HG02763 (cell line): ENCODE data around the gene RPA3.
"Not testable (repeated sequence)": the region's sequence is repeated elsewhere in the genome, so short reads cannot be mapped to it uniquely, and the experiment has no call there.

Experiments used
- ATAC-seq: cut with Tn5 transposase; IDR thresholded peaks from one replicate; pipeline ENCODE4 v1.9.1; 2021; ENCODE audit warnings: mild to moderate bottlenecking, moderate library complexity; ENCODE audit not compliant: unreplicated experiment

The RPA3 gene

GRCh38 chr7:7696458-7697119 is 21.8 kb downstream of the RPA3 start:
- ATAC-seq, result no peak

- no peak for ATAC-seq
Measured at GRCh38 chr7:7695111-7695817, 23.1 kb downstream of the RPA3 start.

- no peak for ATAC-seq
Measured at GRCh38 chr7:7694542-7694941, 23.9 kb downstream of the RPA3 start.

DNA sequence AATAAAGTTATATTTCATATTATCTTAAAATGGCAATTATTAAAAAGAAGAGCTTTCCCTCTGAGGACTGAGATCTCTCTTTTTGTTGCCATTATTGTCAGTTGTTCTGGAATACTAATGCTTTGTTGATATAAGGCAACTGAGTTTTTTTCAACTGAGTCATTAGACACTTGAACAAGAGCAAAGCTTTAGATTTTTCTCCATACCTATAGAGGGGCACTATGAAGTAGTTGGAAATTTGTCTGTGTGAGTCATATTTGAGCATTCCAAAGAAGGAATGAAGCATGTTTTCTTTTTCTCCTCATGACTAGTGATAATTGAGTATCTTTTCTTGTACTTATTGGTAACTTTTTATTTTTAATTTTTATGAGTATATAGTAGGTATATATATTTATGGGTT is 24.5 kb downstream of the RPA3 start:
- no peak for ATAC-seq

- ATAC-seq, result no peak
Measured at GRCh38 chr7:7688956-7689355, 29.5 kb downstream of the RPA3 start.

GRCh38 chr7:7688310-7688709 is 30.1 kb downstream of the RPA3 start:
- ATAC-seq, result no peak

- ATAC-seq, result no peak
Measured at GRCh38 chr7:7687800-7688199, 30.6 kb downstream of the RPA3 start.

GRCh38 chr7:7686811-7687508 is 31.4 kb downstream of the RPA3 start:
- no peak for ATAC-seq

DNA sequence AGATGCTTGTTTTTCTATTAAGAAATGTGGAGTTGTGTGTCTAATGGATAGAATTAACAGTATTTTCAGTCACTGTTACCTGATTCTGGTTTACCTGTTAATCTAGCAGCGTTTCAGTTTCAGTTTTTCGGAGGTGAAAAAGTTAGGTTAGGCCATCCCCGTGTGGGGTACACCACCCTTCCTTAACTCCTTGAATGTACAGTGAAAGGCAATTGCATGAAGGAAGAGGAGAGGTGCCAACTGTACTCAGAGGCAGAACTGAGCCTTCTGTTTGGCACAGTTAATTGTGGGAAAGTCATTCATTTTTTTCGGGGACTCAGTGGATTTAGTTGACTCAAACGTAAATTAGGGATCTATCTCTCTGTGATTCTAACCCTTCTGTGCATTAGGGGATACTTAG is 35.5 kb downstream of the RPA3 start:
- no peak for ATAC-seq

DNA sequence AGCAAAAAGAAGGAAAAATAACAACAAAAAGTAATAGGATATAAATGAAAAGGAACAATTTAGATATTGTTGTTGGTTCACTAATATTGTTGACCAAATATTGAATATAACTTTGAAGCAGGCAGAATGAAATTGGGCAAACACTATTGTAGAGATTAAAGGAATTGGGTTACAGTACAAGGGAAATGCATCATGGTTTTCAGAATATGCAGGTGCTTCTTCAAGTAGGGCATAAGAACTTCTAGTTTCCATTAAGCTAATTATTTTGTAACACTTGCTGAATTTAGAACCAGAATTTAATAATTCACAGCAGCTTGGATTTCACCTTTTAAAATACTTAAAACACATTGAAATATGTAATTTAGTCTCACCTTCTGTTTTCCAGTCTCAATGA is 36.5 kb downstream of the RPA3 start:
- ATAC-seq, result no peak

- ATAC-seq, result peak; percentile 51
Measured at GRCh38 chr7:7681191-7681935, 37.0 kb downstream of the RPA3 start.

DNA sequence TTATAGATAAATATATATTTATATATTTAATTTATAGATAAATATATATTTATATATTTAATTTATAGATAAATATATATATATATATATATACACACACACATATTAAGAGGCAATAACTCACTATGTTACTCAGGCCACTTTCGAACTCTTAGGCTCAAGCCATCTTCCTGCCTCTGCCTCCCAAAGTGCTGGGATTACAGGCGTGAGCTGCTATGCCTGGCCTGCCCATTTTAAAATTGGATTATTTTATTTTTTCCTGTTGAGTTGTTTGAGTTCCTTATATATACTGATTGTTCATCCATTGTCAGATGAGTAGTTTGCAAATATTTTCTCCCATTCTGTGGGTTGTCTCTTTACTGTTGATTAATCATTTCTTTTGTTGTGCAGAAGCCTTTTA is 38.8 kb downstream of the RPA3 start:
- not testable (repeated sequence) for ATAC-seq

DNA sequence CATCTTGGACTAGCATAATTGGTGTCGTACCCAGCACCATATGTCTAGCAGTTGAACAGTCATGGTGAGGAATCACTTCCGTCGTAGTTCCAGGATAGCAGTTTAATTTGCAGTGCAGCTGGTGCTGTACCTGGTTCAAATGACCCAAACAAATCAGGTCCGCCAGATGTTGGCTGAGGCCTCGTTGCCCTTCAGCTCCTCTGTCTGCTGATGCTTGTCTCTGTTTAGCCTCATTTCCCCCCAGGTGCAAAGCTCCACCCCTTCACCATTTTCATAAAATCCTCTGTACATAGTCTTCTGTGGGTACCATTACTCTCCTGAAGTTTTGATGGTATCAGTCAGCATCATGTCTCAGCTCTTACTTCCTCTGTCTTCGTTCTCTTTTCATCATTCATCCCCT is 42.7 kb downstream of the RPA3 start:
- no peak for ATAC-seq

DNA sequence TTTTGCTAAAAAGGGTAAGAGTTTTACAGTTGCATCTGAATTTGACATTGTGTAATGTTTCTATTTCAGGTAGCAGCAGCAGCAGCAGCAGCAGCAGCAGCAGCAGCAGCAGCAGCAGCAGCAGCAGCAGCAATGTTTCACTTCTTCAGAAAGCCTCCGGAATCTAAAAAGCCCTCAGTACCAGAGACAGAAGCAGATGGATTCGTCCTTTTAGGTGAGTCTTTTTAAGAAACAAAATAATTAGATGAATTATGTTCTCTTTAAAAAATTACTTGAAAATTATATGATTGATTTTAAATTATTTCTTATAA is 45.2 kb downstream of the RPA3 start:
- ATAC-seq, result no peak

DNA sequence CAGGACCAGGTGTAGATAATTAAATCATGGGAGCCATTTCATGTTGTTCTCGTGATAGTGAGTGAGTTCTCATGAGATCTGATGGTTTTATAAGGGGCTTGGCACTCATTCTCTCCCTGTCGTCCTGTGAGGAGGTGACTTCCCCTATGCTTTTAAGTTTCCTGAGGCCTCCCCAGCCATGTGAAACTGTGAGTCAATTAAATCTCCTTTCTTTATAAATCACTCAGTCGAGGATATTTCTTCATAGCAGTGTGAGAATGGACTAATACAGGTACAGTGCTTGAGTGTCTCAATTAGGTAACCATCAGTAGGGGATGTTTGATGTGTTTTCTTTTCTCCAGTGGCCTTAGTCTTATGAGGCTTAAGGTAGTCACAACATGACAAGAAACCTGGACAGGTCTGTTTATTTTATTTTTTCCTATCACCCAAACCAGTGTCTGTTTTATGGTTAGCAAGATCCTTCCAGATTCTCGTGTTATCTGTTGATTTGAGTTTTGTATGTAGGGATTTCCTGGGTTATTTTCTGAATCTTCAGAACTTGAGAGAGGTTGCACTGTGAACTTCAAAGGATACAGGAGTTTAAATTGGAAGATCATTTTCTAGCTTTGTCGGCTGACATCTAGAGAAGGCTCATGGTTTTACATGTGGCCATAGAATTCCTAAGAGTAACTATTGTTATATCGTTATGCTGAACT is 45.7 kb downstream of the RPA3 start:
- ATAC-seq, result no peak

GRCh38 chr7:7671361-7671760 is 47.0 kb downstream of the RPA3 start:
- no peak for ATAC-seq

GRCh38 chr7:7670490-7670889 is 47.9 kb downstream of the RPA3 start:
- ATAC-seq, result no peak

DNA sequence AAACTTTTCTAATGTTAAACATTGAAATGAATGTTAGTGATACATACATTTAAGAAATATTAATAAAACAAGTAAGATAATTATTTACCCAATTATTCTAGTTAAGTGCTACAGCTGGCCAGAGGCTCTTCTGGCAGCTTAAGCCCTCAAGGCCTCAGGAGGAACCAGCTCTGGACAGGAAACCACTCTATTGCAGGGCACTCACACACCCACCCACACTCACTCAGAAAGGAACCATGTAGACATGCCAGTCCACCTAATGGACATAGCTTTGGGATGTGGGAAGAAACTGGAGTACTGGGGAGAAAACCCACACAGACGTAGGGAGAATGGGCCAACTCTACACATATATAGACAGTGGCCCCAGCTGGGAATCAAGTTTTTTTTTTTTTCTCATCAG is 49.7 kb downstream of the RPA3 start:
- no peak for ATAC-seq

DNA sequence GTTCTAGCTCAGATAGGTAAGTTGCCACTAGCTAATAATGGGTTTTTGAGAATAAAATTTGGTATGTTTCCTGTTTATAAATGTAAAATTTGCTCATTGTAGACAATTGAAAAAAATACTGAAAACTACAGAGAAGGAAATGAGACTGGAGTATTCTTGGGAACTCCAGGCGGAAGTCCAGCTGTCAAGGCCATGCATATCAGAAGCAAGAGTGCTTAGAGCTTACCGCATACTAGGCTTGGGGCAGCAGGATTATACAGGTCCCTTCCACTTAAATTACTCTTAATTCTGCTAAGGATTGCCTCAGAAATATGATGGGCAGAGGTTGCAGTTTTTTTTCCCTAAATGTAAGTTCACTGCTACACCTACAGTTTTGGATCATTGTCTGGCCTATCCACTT is 51.2 kb downstream of the RPA3 start:
- no peak for ATAC-seq

DNA sequence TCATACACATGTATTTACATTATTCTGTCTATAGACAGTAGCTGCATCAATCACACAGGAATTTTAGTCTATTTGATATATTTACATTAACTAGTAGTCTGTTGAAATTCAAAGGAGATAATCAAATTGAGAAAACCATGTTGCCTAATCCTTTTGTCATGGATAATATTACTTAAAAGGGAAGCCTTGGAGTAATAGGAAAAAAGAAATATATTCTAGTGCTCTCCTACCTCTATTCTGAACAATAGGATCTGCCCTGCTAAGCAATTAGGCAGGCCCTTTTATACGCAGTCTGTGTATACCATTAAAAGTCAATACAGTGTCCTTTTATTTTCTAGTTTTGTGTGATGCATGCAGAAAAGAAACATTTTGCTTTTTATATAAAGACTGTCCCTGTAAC is 53.4 kb downstream of the RPA3 start:
- ATAC-seq, result no peak

- ATAC-seq, result no peak
Measured at GRCh38 chr7:7664291-7664690, 54.1 kb downstream of the RPA3 start.
